Parathyroid adenoma (tissue), 2 donors: ENCODE data around the gene ARHGEF33.

Source experiments
- H2AFZ ChIP-seq: fragments of 300-600 bp; sonication (generic); one replicate; pipeline ENCODE4 v1.7.0; 2017; ENCODE audit warnings: antibody characterized with exemption, mild to moderate bottlenecking
- H3K27ac ChIP-seq: fragments of 300-600 bp; sonication (generic); one replicate; pipeline ENCODE4 v1.7.0; 2017
- H3K27me3 ChIP-seq: fragments of 300-600 bp; sonication (generic); one replicate; pipeline ENCODE4 v1.7.0; 2017; ENCODE audit warnings: low read length; ENCODE audit not compliant: control insufficient read depth, insufficient read depth
- H3K36me3 ChIP-seq: fragments of 300-600 bp; sonication (generic); one replicate; pipeline ENCODE4 v1.7.0; 2017; ENCODE audit warnings: low read length; ENCODE audit not compliant: control insufficient read depth, insufficient read depth
- H3K4me1 ChIP-seq: fragments of 300-600 bp; sonication (generic); one replicate; pipeline ENCODE4 v1.7.0; 2017; ENCODE audit warnings: control low read depth
- H3K4me2 ChIP-seq: fragments of 300-600 bp; sonication (generic); one replicate; pipeline ENCODE4 v1.7.0; 2017; ENCODE audit warnings: low read length
- H3K4me3 ChIP-seq: fragments of 300-600 bp; sonication (generic); one replicate; pipeline ENCODE4 v1.7.0; 2017; ENCODE audit warnings: low read depth, low read length
- H3K79me2 ChIP-seq: fragments of 300-600 bp; sonication (generic); one replicate; pipeline ENCODE4 v1.7.0; 2017; ENCODE audit warnings: control low read depth
- H3K9ac ChIP-seq: fragments of 300-600 bp; sonication (generic); one replicate; pipeline ENCODE4 v1.7.0; 2017; ENCODE audit warnings: mild to moderate bottlenecking
- H3K9me3 ChIP-seq: fragments of 300-600 bp; sonication (generic); one replicate; pipeline ENCODE4 v1.7.0; 2017; ENCODE audit warnings: low read length; ENCODE audit not compliant: control insufficient read depth
- TF ChIP-seq, protein P1 (sequence below): fragments of 300-600 bp; sonication (generic); IDR thresholded peaks from one replicate; pipeline ENCODE4 v1.7.0; 2017; ENCODE audit warnings: antibody characterized with exemption, mild to moderate bottlenecking
- donor health status: primary hyperparathyroidism.

Gene ARHGEF33

DNA sequence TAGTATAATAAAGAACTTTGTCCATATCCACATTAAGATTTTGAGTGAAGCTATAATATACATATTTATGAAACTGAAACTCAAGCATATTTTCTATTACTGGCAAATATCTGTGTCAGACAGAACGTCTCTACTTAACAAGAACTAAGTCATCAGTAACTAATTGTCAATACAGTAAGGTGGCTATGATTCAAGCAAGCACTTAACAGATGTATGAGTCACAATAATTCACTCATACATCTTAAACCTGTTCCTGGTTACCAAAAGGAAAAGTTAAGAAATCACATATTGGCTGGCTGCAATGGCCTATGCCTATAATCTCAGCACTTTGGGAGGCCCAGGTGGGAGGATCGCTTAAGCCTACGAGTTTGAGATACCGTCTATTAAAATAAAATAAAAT is 135.2 kb downstream of the ARHGEF33 start:
- Histone ChIP-seq H3K27me3 (no peaks in the 10 kb centered on the region), H3K4me1 (no peaks in the 10 kb centered on the region), H3K4me3 (no peak overlapping the region), H2AFZ (no peak overlapping the region), H3K27ac (no peak overlapping the region), H3K9me3 (no peaks in the 10 kb centered on the region), H3K4me2 (no peak overlapping the region), H3K79me2 (no peaks in the 10 kb centered on the region), H3K9ac (no peak overlapping the region), H3K36me3 (no peaks in the 10 kb centered on the region)
- TF ChIP-seq, protein P1, sequence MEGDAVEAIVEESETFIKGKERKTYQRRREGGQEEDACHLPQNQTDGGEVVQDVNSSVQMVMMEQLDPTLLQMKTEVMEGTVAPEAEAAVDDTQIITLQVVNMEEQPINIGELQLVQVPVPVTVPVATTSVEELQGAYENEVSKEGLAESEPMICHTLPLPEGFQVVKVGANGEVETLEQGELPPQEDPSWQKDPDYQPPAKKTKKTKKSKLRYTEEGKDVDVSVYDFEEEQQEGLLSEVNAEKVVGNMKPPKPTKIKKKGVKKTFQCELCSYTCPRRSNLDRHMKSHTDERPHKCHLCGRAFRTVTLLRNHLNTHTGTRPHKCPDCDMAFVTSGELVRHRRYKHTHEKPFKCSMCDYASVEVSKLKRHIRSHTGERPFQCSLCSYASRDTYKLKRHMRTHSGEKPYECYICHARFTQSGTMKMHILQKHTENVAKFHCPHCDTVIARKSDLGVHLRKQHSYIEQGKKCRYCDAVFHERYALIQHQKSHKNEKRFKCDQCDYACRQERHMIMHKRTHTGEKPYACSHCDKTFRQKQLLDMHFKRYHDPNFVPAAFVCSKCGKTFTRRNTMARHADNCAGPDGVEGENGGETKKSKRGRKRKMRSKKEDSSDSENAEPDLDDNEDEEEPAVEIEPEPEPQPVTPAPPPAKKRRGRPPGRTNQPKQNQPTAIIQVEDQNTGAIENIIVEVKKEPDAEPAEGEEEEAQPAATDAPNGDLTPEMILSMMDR: no peak
